ENCODE measurements around the gene PFN3.

Gene PFN3

DNA sequence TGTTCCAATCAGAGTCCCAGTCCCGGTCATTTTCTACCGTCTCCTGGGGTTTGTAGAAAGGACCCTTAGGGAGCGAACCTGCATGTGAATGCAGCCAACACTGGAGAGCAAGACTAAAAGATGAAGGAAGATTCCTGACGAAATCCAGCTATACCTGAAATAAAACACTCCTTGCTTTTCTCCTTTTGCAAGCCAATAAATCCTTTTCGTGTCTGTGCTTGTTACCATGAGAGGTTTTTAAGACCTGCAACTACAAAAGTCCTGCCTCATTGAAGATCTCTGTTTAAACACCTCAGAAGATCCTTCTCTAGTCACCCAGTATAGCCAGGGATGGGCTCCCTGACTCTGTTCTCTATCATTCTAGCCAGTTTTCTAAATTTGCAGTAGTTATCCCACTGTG lies 26.2 kb downstream of the PFN3 start:
- DNase-seq (ENCODE audit: low read depth in 3 of 3, low spot score in 1 of 3): no peak

DNA sequence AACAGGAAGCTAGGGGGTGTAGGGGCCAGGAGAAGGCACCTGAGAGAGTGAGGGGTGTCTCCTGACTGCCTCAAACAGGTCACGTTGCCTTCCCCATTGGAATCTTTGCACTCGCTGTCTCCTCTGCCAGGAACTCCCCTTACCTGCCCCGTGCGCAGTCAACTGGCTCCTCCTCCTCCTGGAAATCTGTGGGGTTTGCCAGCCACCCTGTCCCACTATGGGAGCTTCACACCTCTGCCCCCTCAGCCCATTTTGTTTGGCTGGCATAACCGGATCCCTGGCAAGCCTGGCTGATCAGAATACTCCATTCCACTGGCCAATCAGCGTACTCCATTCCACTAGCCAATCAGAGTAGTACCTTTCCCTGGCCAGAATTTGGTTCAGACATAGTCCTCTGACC lies 26.7 kb downstream of the PFN3 start:
- DNase-seq (ENCODE audit: low read depth in 3 of 3, low spot score in 1 of 3): no peak

DNA sequence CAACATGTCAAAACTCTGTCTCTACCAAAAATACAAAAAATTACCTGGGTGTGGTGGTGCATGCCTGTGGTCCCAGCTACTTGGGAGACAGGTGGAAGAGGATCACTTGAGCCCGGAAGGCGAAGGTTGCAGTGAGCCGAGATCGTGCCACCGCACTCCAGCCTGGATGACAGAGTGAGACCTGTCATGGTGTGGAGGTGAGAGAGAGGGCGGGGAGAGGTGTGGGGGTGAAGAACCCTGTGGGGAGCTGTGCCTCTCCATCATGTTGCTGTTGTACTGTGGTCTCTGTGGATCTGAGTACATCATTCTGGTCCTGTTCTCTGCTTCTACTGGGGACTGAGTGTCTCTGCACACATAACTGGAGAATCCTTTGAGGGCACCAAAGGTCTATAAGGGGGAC lies 27.6 kb downstream of the PFN3 start:
- DNase-seq (ENCODE audit: low read depth in 3 of 3, low spot score in 1 of 3): no peak

- DNase-seq (ENCODE audit: low read depth in 3 of 3, low spot score in 1 of 3): no peak
Measured at GRCh38 chr5:177372034-177372896, 28.2 kb downstream of the PFN3 start.

DNA sequence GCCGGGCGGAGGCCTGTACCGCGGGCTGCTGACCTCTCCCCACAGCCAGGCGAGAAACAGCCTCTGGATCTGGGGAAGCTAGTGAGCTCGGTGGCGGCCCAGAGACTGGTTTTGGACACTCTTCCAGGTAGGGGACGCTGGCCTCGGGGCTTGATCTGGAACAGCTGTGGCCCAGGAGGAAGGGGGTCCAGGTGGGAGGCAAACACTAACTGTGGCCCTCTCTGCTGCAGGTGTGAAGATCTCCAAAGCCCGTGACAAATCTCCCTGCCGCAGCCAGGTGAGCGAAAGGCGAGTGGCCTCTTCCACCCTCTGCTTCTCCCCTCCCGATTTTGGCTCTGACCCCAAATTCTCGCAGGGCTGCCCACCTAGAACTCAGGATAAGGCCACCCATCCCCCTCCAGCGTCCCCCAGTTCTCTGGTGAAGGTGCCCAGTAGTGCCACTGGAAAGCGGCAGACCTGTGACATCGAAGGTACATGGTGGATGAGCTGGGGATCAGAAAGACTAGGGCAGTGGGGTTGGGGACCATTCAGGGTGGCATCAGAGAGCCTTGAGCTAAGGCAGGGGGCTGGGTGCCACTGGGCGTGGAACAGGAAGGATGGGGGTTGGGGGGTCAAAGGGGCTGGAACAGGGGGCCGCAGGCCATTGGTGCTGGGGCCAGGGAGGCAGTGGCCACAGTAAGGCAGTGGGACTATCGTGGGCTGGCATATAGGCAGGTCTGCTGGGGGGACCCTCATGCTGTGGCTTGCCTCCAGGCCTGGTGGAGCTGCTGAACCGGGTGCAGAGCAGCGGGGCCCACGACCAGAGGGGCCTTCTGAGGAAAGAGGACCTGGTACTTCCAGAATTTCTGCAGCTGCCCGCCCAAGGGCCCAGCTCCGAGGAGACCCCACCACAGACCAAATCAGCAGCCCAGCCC lies 29.1 kb downstream of the PFN3 start:
- no peak for DNase-seq (ENCODE audit: low read depth in 3 of 3, low spot score in 1 of 3)

GRCh38 chr5:177370488-177371119 lies 29.9 kb downstream of the PFN3 start:
- DNase-seq (ENCODE audit: low read depth in 3 of 3, low spot score in 1 of 3): peak in 1 of 3 donors; percentile 59

- no peak for DNase-seq (ENCODE audit: low read depth in 3 of 3, low spot score in 1 of 3)
Measured at GRCh38 chr5:177369645-177370440, 30.6 kb downstream of the PFN3 start.

DNA sequence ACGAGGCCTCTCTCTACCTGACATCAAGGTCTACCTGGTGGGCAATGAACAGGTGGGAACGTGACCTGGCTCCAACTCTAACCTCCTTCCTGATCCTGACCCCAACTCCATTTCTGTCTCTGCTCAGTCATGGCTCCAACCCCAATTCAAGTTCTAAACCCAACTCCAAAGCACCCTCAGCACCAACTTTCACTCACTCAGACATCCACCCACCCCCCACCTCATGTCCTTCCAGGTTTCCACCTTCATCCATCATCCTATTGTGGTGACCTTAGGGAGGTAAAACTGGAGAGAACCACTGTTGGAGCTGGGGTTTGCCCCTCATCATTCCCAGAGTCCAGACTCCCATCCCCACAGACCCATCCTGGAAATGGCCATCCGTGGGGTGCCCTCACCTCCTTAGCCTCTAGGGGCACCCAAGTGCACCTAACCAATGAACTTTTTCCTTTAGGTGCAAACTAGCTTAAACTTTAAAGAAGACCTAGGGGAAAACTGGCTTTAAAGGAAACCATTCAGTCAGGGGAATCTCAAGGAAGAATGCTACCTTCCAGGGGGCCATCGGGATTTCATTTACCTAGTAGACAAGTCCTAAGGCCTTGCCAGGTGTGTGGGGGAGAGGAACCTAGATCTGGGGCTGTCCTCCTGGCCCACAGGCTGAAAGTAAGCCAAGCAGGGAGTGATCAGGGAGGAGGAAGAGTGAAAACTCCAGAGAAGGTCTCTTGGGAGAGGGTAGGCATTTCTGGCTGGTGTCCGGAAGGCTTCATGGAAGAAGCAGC lies 31.4 kb downstream of the PFN3 start:
- DNase-seq (ENCODE audit: low read depth in 3 of 3, low spot score in 1 of 3): no peak

DNA sequence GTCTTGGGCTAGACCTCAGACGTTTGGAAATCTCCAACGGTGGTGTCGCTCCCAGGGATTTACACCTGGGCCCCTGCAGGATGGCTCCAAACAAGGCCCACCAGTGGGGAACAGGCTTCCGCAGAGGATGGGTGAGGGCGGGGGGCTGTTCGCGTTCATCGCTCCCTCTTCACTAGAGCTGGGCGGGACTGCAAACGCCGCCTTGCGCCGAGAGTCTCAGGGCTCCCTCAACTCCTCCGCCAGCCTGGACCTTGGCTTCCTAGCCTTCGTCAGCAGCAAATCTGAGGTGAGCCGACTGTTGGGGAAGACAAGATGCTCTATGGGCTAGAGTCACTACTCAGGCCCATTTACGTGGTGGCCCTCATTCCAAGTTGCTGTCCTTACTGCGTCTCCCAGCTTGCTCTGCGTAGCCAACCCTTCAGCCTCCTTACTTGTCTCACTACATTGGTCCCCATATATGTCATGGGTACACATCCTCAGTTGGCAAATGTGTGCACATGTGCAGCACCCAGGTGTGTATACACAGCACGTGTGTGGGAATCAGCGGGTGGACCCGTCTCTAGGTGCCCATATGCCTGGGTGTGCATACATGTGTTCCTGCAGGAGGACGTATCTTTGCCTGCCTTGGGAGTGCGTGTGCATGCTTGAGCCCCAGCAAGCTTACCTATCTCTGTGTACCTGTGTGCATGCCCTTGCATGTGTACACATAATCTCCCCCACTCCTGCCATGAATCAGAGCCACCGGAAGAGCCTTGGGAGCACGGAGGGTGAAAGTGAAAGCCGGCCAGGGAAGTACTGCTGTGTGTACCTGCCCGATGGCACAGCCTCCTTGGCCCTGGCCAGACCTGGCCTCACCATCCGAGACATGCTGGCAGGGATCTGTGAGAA lies 32.2 kb downstream of the PFN3 start:
- no peak for DNase-seq (ENCODE audit: low read depth in 3 of 3, low spot score in 1 of 3)

DNA sequence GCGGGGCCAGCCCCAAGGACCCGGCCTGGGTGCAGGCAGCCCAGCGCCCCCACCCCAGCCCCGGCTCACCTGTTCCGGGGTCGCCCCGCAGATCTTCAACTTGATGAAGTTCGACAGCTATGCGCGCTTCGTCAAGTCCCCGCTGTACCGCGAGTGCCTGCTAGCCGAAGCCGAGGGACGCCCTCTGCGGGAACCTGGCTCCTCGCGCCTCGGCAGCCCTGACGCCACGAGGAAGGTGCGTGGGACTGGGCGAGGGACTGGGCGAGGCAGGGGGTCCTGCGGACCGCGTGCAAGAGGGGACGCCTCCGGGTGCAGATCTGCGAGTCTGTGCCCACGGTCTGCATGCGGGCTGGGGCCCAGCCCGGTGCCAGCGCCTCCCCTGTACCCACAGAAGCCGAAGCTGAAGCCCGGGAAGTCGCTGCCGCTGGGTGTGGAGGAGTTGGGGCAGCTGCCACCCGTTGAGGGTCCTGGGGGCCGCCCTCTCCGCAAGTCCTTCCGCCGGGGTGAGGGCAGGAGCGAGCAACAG lies 33.1 kb downstream of the PFN3 start:
- DNase-seq (ENCODE audit: low read depth in 3 of 3, low spot score in 1 of 3): no peak

DNA sequence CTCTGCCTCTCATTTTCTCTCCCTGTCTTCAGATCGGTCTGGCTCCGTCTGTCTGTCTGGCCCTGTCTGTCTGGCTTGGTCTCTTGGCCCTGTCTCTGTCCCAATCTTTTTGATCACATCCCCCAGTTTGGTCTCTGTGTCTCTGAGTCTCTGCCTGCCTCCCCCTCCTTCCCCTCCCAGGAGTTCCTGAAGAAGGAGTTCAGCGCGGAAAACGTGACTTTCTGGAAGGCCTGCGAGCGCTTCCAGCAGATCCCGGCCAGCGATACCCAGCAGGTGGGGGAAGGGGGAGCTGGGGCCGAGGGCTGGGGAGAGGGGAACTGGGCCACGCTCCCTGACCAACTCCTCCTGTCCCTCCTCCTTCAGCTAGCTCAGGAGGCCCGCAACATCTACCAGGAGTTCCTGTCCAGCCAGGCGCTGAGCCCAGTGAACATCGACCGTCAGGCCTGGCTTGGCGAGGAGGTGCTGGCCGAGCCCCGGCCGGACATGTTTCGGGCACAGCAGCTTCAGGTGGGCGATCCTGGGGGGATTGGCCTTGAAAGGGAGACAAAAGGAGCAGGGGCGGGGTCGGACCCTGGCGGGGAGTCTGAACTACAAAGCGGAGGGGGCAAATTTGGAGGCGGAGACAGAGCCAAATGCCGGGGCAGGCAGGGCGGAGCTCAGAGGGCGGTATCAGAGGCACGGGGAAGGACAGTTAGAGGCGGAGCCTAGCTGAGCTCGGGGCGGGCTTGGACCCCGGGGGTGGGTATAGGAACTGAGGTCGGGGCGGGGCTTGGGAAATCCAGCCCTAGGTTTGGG lies 33.7 kb downstream of the PFN3 start:
- DNase-seq (ENCODE audit: low read depth in 3 of 3, low spot score in 1 of 3): no peak

GRCh38 chr5:177365845-177366527 lies 34.5 kb downstream of the PFN3 start:
- no peak for DNase-seq (ENCODE audit: low read depth in 3 of 3, low spot score in 1 of 3)

DNA sequence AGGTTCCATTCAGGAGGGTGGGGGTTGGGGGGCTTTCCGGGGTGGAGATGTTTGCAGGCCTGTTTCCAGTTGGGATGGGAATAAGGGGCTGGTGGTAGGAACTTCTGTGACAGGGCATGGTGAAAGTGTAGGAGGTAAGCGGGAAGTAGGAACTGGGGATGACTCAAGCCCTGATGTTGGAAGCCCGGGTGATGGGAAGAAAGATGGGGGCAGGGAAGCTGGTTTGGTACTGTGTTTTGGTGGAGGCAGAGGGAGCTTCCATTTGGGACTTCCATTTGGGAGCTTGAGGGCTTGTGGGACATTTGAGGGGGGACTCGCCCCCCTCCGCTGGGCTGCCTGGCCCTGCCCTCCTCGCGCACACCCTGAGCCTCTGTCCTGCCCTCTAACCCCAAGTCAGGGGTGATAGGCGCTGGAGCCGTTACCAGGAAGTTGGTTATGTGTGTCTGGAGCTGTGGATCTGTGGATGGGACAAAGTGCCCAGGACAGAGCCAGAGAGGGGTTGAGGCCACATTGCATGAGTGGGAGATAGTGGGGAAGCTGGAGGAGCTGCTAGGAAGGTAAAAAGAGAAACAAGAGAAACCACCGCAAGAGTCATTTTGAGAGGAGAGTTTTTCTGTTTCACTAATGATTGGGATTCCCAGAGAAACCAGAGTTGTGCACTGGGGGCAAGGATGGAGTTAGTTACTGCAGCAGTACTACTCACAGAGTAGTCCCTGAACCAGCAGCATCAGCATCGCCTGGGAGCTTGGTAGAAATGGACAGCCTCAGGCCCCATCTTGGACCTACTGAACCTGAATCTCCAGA lies 36.1 kb downstream of the PFN3 start:
- DNase-seq (ENCODE audit: low read depth in 3 of 3, low spot score in 1 of 3): no peak

- DNase-seq (ENCODE audit: low read depth in 3 of 3, low spot score in 1 of 3): no peak
Measured at GRCh38 chr5:177363565-177363964, 36.9 kb downstream of the PFN3 start.

- DNase-seq (ENCODE audit: low read depth in 3 of 3, low spot score in 1 of 3): peak; percentile 29 to 62 (median 45)
Measured at GRCh38 chr5:177362610-177363507, 37.6 kb downstream of the PFN3 start.

- DNase-seq (ENCODE audit: low read depth in 3 of 3, low spot score in 1 of 3): no peak
Measured at GRCh38 chr5:177362292-177362609, 38.2 kb downstream of the PFN3 start.

All from stimulated activated CD4-positive, alpha-beta T cell treated with anti-CD3 and anti-CD28 coated beads, TNF-alpha, amount 100 ng/mL, for 1 hour (primary cell).